Stimulated activated naive CD8-positive, alpha-beta T cell treated with anti-CD3 and anti-CD28 coated beads, Interleukin-15, Interleukin-2, amounts not matched to agents 100 ng/mL and 50 ng/mL, for 24 hours (primary cell): ENCODE data around the gene HELLS.

Experiments used
- H3K27ac Mint-ChIP-seq: one replicate; pipeline ENCODE4 v1.8.0; 2021; ENCODE audit warnings: mild to moderate bottlenecking, mixed read lengths
- H3K27me3 Mint-ChIP-seq: one replicate; pipeline ENCODE4 v1.8.0; 2021; ENCODE audit warnings: mixed read lengths
- H3K36me3 Mint-ChIP-seq: one replicate; pipeline ENCODE4 v1.8.0; 2021; ENCODE audit warnings: low read depth, mixed read lengths
- H3K4me1 Mint-ChIP-seq: one replicate; pipeline ENCODE4 v1.8.0; 2021; ENCODE audit warnings: low read depth, mixed read lengths
- H3K4me3 Mint-ChIP-seq: one replicate; pipeline ENCODE4 v1.8.0; 2021; ENCODE audit warnings: mild to moderate bottlenecking, mixed read lengths
- H3K9me3 Mint-ChIP-seq: one replicate; pipeline ENCODE4 v1.8.0; 2021; ENCODE audit warnings: mixed read lengths

HELLS gene

GRCh38 chr10:94571081-94571480, 25.5 kb downstream of the HELLS start:
- H3K4me3 Mint-ChIP-seq = no peak overlapping the region
- no peak overlapping the region for H3K27ac Mint-ChIP-seq
- H3K9me3 Mint-ChIP-seq = no peaks in the 10 kb centered on the region
- H3K4me1 Mint-ChIP-seq = no peaks in the 10 kb centered on the region
- H3K36me3 Mint-ChIP-seq = peaks cover 79% of the 10 kb centered on the region
- no peaks in the 10 kb centered on the region for H3K27me3 Mint-ChIP-seq

- H3K36me3 Mint-ChIP-seq = peaks cover 77% of the 10 kb centered on the region
- H3K4me1 Mint-ChIP-seq = no peaks in the 10 kb centered on the region
- no peak overlapping the region for H3K27ac Mint-ChIP-seq
- no peaks in the 10 kb centered on the region for H3K9me3 Mint-ChIP-seq
- H3K27me3 Mint-ChIP-seq = no peaks in the 10 kb centered on the region
- no peak overlapping the region for H3K4me3 Mint-ChIP-seq
Observed at GRCh38 chr10:94571528-94571927, 25.9 kb downstream of the HELLS start.

- Mint-ChIP-seq H3K9me3 (no peaks in the 10 kb centered on the region), H3K27ac (no peak overlapping the region)
Observed at GRCh38 chr10:94578790-94579189, 33.2 kb downstream of the HELLS start.

GRCh38 chr10:94583124-94583523, 37.5 kb downstream of the HELLS start:
- Mint-ChIP-seq H3K27me3 (no peaks in the 10 kb centered on the region), H3K4me3 (no peak overlapping the region), H3K9me3 (no peaks in the 10 kb centered on the region), H3K27ac (no peak overlapping the region), H3K36me3 (peaks cover 44% of the 10 kb centered on the region), H3K4me1 (no peaks in the 10 kb centered on the region)

More at GRCh38 chr10:94578790-94579189, 33.2 kb downstream of the HELLS start:
- Mint-ChIP-seq H3K36me3 (peaks cover 68% of the 10 kb centered on the region), H3K4me1 (no peaks in the 10 kb centered on the region), H3K4me3 (no peak overlapping the region), H3K27me3 (no peaks in the 10 kb centered on the region)

- no peak overlapping the region for H3K27ac Mint-ChIP-seq
- no peaks in the 10 kb centered on the region for H3K27me3 Mint-ChIP-seq
- peaks cover 17% of the 10 kb centered on the region for H3K4me1 Mint-ChIP-seq
- peak overlapping the region; percentile 16 for H3K4me3 Mint-ChIP-seq
- H3K9me3 Mint-ChIP-seq = no peaks in the 10 kb centered on the region
- H3K36me3 Mint-ChIP-seq = peaks cover 81% of the 10 kb centered on the region
Observed at GRCh38 chr10:94591461-94592205, 46.0 kb downstream of the HELLS start.

- Mint-ChIP-seq H3K27ac (no peak overlapping the region), H3K36me3 (peaks cover 86% of the 10 kb centered on the region), H3K27me3 (no peaks in the 10 kb centered on the region), H3K4me1 (peaks cover 16% of the 10 kb centered on the region), H3K9me3 (no peaks in the 10 kb centered on the region), H3K4me3 (no peak overlapping the region)
Observed at GRCh38 chr10:94602729-94603515, 57.3 kb downstream of the HELLS start.

- H3K9me3 Mint-ChIP-seq = no peaks in the 10 kb centered on the region
- peak overlapping the region; percentile 69 for H3K27ac Mint-ChIP-seq
- no peak overlapping the region for H3K4me3 Mint-ChIP-seq
- peaks cover 89% of the 10 kb centered on the region for H3K36me3 Mint-ChIP-seq
- H3K27me3 Mint-ChIP-seq = no peaks in the 10 kb centered on the region
- peaks cover 16% of the 10 kb centered on the region for H3K4me1 Mint-ChIP-seq
Observed at GRCh38 chr10:94607111-94607510, 61.5 kb downstream of the HELLS start.

GRCh38 chr10:94608559-94608958, 63.0 kb downstream of the HELLS start:
- peaks cover 16% of the 10 kb centered on the region for H3K4me1 Mint-ChIP-seq
- H3K27ac Mint-ChIP-seq = no peak overlapping the region
- H3K9me3 Mint-ChIP-seq = no peaks in the 10 kb centered on the region
- H3K27me3 Mint-ChIP-seq = no peaks in the 10 kb centered on the region
- H3K4me3 Mint-ChIP-seq = no peak overlapping the region
- peaks cover 79% of the 10 kb centered on the region for H3K36me3 Mint-ChIP-seq

- Mint-ChIP-seq H3K27ac (no peak overlapping the region), H3K9me3 (no peaks in the 10 kb centered on the region), H3K4me3 (no peak overlapping the region), H3K36me3 (peaks cover 32% of the 10 kb centered on the region), H3K27me3 (no peaks in the 10 kb centered on the region), H3K4me1 (no peaks in the 10 kb centered on the region)
Observed at GRCh38 chr10:94614558-94614957, 69.0 kb downstream of the HELLS start.

GRCh38 chr10:94617389-94617944, 71.9 kb downstream of the HELLS start:
- H3K4me3 Mint-ChIP-seq = no peak overlapping the region
- no peak overlapping the region for H3K27ac Mint-ChIP-seq
- H3K9me3 Mint-ChIP-seq = no peaks in the 10 kb centered on the region
- no peaks in the 10 kb centered on the region for H3K27me3 Mint-ChIP-seq
- H3K4me1 Mint-ChIP-seq = no peaks in the 10 kb centered on the region
- H3K36me3 Mint-ChIP-seq = peaks cover 6% of the 10 kb centered on the region

GRCh38 chr10:94622666-94623205, 77.1 kb downstream of the HELLS start:
- no peaks in the 10 kb centered on the region for H3K36me3 Mint-ChIP-seq
- H3K27ac Mint-ChIP-seq = no peak overlapping the region
- H3K4me1 Mint-ChIP-seq = no peaks in the 10 kb centered on the region
- peaks cover 3% of the 10 kb centered on the region for H3K27me3 Mint-ChIP-seq
- H3K9me3 Mint-ChIP-seq = no peaks in the 10 kb centered on the region
- H3K4me3 Mint-ChIP-seq = no peak overlapping the region

- no peaks in the 10 kb centered on the region for H3K9me3 Mint-ChIP-seq
- H3K27ac Mint-ChIP-seq = no peak overlapping the region
- no peak overlapping the region for H3K4me3 Mint-ChIP-seq
- no peaks in the 10 kb centered on the region for H3K36me3 Mint-ChIP-seq
- peaks cover 3% of the 10 kb centered on the region for H3K27me3 Mint-ChIP-seq
- H3K4me1 Mint-ChIP-seq = no peaks in the 10 kb centered on the region
Observed at GRCh38 chr10:94623572-94623971, 78.0 kb downstream of the HELLS start.

- Mint-ChIP-seq H3K4me3 (no peak overlapping the region), H3K27ac (no peak overlapping the region), H3K36me3 (no peaks in the 10 kb centered on the region), H3K27me3 (peaks cover 3% of the 10 kb centered on the region), H3K9me3 (no peaks in the 10 kb centered on the region), H3K4me1 (no peaks in the 10 kb centered on the region)
Observed at GRCh38 chr10:94626476-94626875, 80.9 kb downstream of the HELLS start.

GRCh38 chr10:94627511-94627910, 81.9 kb downstream of the HELLS start:
- H3K4me1 Mint-ChIP-seq = no peaks in the 10 kb centered on the region
- no peak overlapping the region for H3K27ac Mint-ChIP-seq
- no peaks in the 10 kb centered on the region for H3K9me3 Mint-ChIP-seq
- no peaks in the 10 kb centered on the region for H3K36me3 Mint-ChIP-seq
- no peak overlapping the region for H3K4me3 Mint-ChIP-seq
- peaks cover 3% of the 10 kb centered on the region for H3K27me3 Mint-ChIP-seq
